Neural cell (in vitro differentiated cells): Measurements from ENCODE around the gene SMIM14. TPM values are rescaled to one million over a fixed set of nuclear protein-coding genes. Genes with fewer than 3 reads are reported as not detected.
"Not testable (repeated sequence)": the region's sequence is repeated elsewhere in the genome, so short reads cannot be mapped to it uniquely, and the experiment has no call there.

Experiments
- H2AFZ ChIP-seq: fragments of 200-600, 300-800 bp; sonication (generic), shearing (Covaris generic); 2 replicates; pipeline ENCODE4 v1.6.0; 2014; ENCODE audit warnings: low read depth, mild to moderate bottlenecking, antibody characterized with exemption, low read length, moderate library complexity
- H3F3A ChIP-seq: fragments of 200-600 bp; shearing (Covaris generic); 2 replicates; pipeline ENCODE4 v1.6.1; 2016; ENCODE audit warnings: mild to moderate bottlenecking, moderate library complexity, mixed read lengths, antibody characterized with exemption, low read length; ENCODE audit not compliant: insufficient read depth, poor library complexity, severe bottlenecking
- H3K27ac ChIP-seq: fragments of 200-600, 300-800 bp; sonication (generic), shearing (Covaris generic); 2 replicates; pipeline ENCODE4 v1.5.1; 2014; ENCODE audit warnings: mild to moderate bottlenecking, low read length, moderate library complexity
- H3K27me3 ChIP-seq: fragments of 300-800, 200-600 bp; sonication (generic), shearing (Covaris generic); 2 replicates; pipeline ENCODE4 v1.6.0; 2014; ENCODE audit warnings: mild to moderate bottlenecking, low read depth, low read length, moderate library complexity; ENCODE audit not compliant: insufficient read depth
- H3K36me3 ChIP-seq: fragments of 300-800, 200-600 bp; sonication (generic), shearing (Covaris generic); 2 replicates; pipeline ENCODE4 v1.5.1; 2014; ENCODE audit warnings: mild to moderate bottlenecking, antibody characterized with exemption, low read length, moderate library complexity; ENCODE audit not compliant: insufficient read depth
- H3K4me2 ChIP-seq: fragments of 300-800, 200-600 bp; sonication (generic), shearing (Covaris generic); 2 replicates; pipeline ENCODE4 v1.6.0; 2014; ENCODE audit warnings: mild to moderate bottlenecking, low read length
- H3K4me3 ChIP-seq: fragments of 300-800, 200-600 bp; sonication (generic), shearing (Covaris generic); 2 replicates; pipeline ENCODE4 v1.5.1; 2014; ENCODE audit warnings: mild to moderate bottlenecking, low read length, moderate library complexity
- H3K79me2 ChIP-seq: fragments of 200-600 bp; shearing (Covaris generic); replicated peaks from 2 replicates; pipeline ENCODE4 v1.6.0; 2014; ENCODE audit warnings: mild to moderate bottlenecking, low read length, moderate library complexity; ENCODE audit not compliant: insufficient read depth
- H3K9ac ChIP-seq: fragments of 300-800, 200-600 bp; sonication (generic), shearing (Covaris generic); 2 replicates; pipeline ENCODE4 v1.6.1; 2016; ENCODE audit warnings: mild to moderate bottlenecking, low read length, mixed read lengths
- H3K9me2 ChIP-seq: fragments of 200-600 bp; shearing (Covaris generic); 2 replicates; pipeline ENCODE4 v1.6.1; 2016; ENCODE audit warnings: mild to moderate bottlenecking, low read length, mixed read lengths; ENCODE audit not compliant: insufficient read depth
- H3K9me3 ChIP-seq: fragments of 200-600, 300-800 bp; sonication (generic), shearing (Covaris generic); 2 replicates; pipeline ENCODE4 v1.6.1; 2016; ENCODE audit warnings: mild to moderate bottlenecking, mixed run types, low read length, moderate library complexity, mixed read lengths
- H4K20me1 ChIP-seq: fragments of 200-600 bp; shearing (Covaris generic); 2 replicates; pipeline ENCODE4 v1.6.1; 2016; ENCODE audit warnings: mild to moderate bottlenecking, mixed run types; ENCODE audit not compliant: insufficient read depth
- CTCF ChIP-seq: fragments of 450-650 bp; IDR thresholded peaks from 2 replicates; pipeline ENCODE4 v1.5.1; 2014; ENCODE audit warnings: antibody characterized with exemption, mild to moderate bottlenecking, moderate library complexity; ENCODE audit not compliant: poor library complexity, severe bottlenecking
- EP300 ChIP-seq: fragments of 450-650 bp; conservative IDR thresholded peaks from 2 replicates; pipeline ENCODE4 v1.6.1; 2014; ENCODE audit warnings: antibody characterized with exemption, mild to moderate bottlenecking, moderate library complexity; ENCODE audit not compliant: poor library complexity, severe bottlenecking
- EZH2 ChIP-seq: fragments of 200-600, 300-800 bp; shearing (Covaris generic), sonication (generic); IDR thresholded peaks from 2 replicates; pipeline ENCODE4 v1.6.1; 2014; ENCODE audit warnings: antibody characterized with exemption, low read length, borderline replicate concordance, mild to moderate bottlenecking; ENCODE audit not compliant: insufficient read depth, poor library complexity, severe bottlenecking
- MXI1 ChIP-seq: fragments of 450-650 bp; conservative IDR thresholded peaks from 2 replicates; pipeline ENCODE4 v1.6.1; 2014; ENCODE audit warnings: antibody characterized with exemption, mild to moderate bottlenecking; ENCODE audit not compliant: poor library complexity, severe bottlenecking
- POLR2AphosphoS5 ChIP-seq: IDR thresholded peaks from 2 replicates; pipeline ENCODE4 v1.6.1; 2012
- RAD21 ChIP-seq: fragments of 450-650 bp; conservative IDR thresholded peaks from 2 replicates; pipeline ENCODE4 v1.6.1; 2014; ENCODE audit warnings: antibody characterized with exemption, mild to moderate bottlenecking, moderate library complexity
- REST ChIP-seq: IDR thresholded peaks from 2 replicates; pipeline ENCODE4 v1.6.1; 2012; ENCODE audit warnings: borderline replicate concordance
- SMC3 ChIP-seq: fragments of 450-650 bp; conservative IDR thresholded peaks from 2 replicates; pipeline ENCODE4 v1.6.1; 2014; ENCODE audit warnings: antibody characterized with exemption, mild to moderate bottlenecking, moderate library complexity; ENCODE audit not compliant: poor library complexity
- TAF1 ChIP-seq: IDR thresholded peaks from 2 replicates; pipeline ENCODE4 v1.6.1; 2012; ENCODE audit warnings: low read depth
- polyA plus RNA-seq: library from polyadenylated mRNA; depleted of rRNA; stranded (reverse); fragments of >200 nt; gene quantifications from 2 replicates; pipeline ENCODE4 v1.2.3, GENCODE V29; 2014

The SMIM14 gene
- polyA plus RNA-seq, 1 donor from 2014 or later: 55.6 TPM

GRCh38 chr4:39533541-39533940 is 105.1 kb downstream of the SMIM14 start:
- no peak overlapping the region for H3K9ac ChIP-seq
- H2AFZ ChIP-seq: no peak overlapping the region
- no peaks in the 10 kb centered on the region for H4K20me1 ChIP-seq
- no peaks in the 10 kb centered on the region for H3K36me3 ChIP-seq
- no peak overlapping the region for H3K4me3 ChIP-seq
- no peaks in the 10 kb centered on the region for H3K9me2 ChIP-seq
- no peak overlapping the region for H3K27ac ChIP-seq
- TF ChIP-seq POLR2AphosphoS5: no peak
- no peak for TF ChIP-seq EP300
- TF ChIP-seq SMC3: no peak
- no peak for TF ChIP-seq EZH2
- TF ChIP-seq REST: no peak
- no peak for TF ChIP-seq RAD21
- no peak for TF ChIP-seq CTCF
- TF ChIP-seq TAF1: no peak
- no peak for TF ChIP-seq MXI1
- H3K9me3 ChIP-seq: peaks cover 4% of the 10 kb centered on the region
- peaks cover 8% of the 10 kb centered on the region for H3K79me2 ChIP-seq
- H3K4me2 ChIP-seq: no peak overlapping the region
- H3F3A ChIP-seq: no peaks in the 10 kb centered on the region
- H3K27me3 ChIP-seq: no peaks in the 10 kb centered on the region

- not testable (repeated sequence) for H3K9ac ChIP-seq, H3K27ac ChIP-seq, H3K4me2 ChIP-seq, H3K36me3 ChIP-seq, H3K9me3 ChIP-seq, H4K20me1 ChIP-seq, H3K4me3 ChIP-seq, H3F3A ChIP-seq, H2AFZ ChIP-seq, H3K9me2 ChIP-seq, H3K27me3 ChIP-seq
- H3K79me2 ChIP-seq: peaks cover 11% of the 10 kb centered on the region
Measured at GRCh38 chr4:39532237-39532636, 106.4 kb downstream of the SMIM14 start.

- H3K36me3 ChIP-seq: no peaks in the 10 kb centered on the region
- peaks cover 4% of the 10 kb centered on the region for H3K9me3 ChIP-seq
- H3K9me2 ChIP-seq: no peaks in the 10 kb centered on the region
Measured at GRCh38 chr4:39530682-39531081, 108.0 kb downstream of the SMIM14 start.

More at GRCh38 chr4:39530682-39531081, 108.0 kb downstream of the SMIM14 start:
- Histone ChIP-seq H3K79me2 (peaks cover 19% of the 10 kb centered on the region), H4K20me1 (no peaks in the 10 kb centered on the region), H2AFZ (no peak overlapping the region), H3F3A (peaks cover 5% of the 10 kb centered on the region), H3K27ac (no peak overlapping the region), H3K4me3 (no peak overlapping the region), H3K4me2 (no peak overlapping the region), H3K9ac (no peak overlapping the region), H3K27me3 (no peaks in the 10 kb centered on the region)
- TF ChIP-seq POLR2AphosphoS5 (no peak), TAF1 (no peak), EZH2 (no peak), MXI1 (no peak)
